Mammary epithelial cell (primary cell): ENCODE results near the gene DIAPH2.

Experiments used
- CTCF ChIP-seq, 2 donors: IDR thresholded peaks in 1 of 2; conservative IDR thresholded peaks in 1 of 2; 2 replicates each; pipeline ENCODE4 v1.5.1; 2011 to 2012; ENCODE audit warnings: inconsistent platforms in 2 of 2, low read length in 2 of 2, mild to moderate bottlenecking in 2 of 2, control low read depth in 1 of 2, low read depth in 1 of 2; ENCODE audit not compliant: insufficient read depth in 1 of 2; ENCODE audit errors: extremely low read depth in 1 of 2
- EZH2 ChIP-seq: IDR thresholded peaks from 2 replicates; pipeline ENCODE4 v1.6.1; 2012; ENCODE audit warnings: low read length, inconsistent platforms, borderline replicate concordance

DNA sequence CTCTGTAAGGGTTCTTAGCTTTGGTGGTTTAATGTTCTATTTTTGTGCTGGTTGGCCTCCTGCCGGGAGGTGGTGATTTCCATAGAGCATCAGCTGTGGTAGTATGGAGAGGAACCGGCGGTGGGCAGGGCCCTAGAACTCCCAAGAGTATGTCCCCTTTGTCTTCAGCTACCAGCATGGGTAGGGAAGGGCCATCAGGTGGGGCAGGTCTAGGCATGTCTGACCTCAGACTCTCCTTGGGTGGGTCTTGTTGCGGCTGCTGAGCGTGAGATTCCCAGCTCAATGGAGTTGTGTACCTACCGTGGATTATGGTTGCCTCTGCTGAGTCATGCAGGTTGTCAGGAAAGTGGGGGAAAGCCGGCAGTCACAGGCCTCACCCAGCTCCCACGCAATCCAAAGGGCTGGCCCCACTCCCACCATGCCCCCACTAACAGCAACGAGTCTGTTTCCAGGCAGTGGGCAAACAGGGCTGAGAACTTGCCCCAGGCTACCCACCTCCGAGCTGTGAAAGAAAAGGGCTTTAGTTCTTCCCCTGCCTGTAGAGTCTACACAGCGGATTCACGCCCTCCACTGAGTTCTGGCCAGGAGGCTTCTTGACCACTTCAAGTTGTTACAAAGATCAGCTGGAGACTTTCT lies 434.9 kb downstream of the DIAPH2 start:
- TF ChIP-seq CTCF (conservative IDR thresholded peaks at IDR 0.05 in 1 of 2, IDR thresholded peaks at IDR 0.05 in 1 of 2; ENCODE audit: extremely low read depth in 1 of 2, insufficient read depth in 1 of 2, low read depth in 1 of 2, low read length in 2 of 2) (no peak), EZH2 (no peak)
